Esophagus (tissue), 2 donors: ENCODE results near the gene P2RX6. TPM values are rescaled to one million over a fixed set of nuclear protein-coding genes. Genes with fewer than 3 reads are reported as not detected.
"Not testable (repeated sequence)": the region's sequence is repeated elsewhere in the genome, so short reads cannot be mapped to it uniquely, and the experiment has no call there.

ENCODE experiments used
- H3K27ac ChIP-seq, 2 donors: one replicate each; pipeline ENCODE4 v1.5.1; 2013; ENCODE audit warnings: low read depth in 2 of 2, mild to moderate bottlenecking in 2 of 2, inconsistent platforms in 1 of 2, low read length in 1 of 2, moderate library complexity in 1 of 2
- H3K27me3 ChIP-seq, 2 donors: one replicate each; pipeline ENCODE4 v1.6.1; 2013; ENCODE audit warnings: low read length in 2 of 2, control low read depth in 1 of 2, mild to moderate bottlenecking in 1 of 2; ENCODE audit not compliant: insufficient read depth in 2 of 2, control insufficient read depth in 1 of 2
- H3K36me3 ChIP-seq, 2 donors: one replicate each; pipeline ENCODE4 v1.6.1; 2013; ENCODE audit warnings: low read length in 1 of 2; ENCODE audit not compliant: control insufficient read depth in 2 of 2, insufficient read depth in 2 of 2
- H3K4me1 ChIP-seq, 2 donors: one replicate each; pipeline ENCODE4 v1.6.1; 2013; ENCODE audit warnings: low read length in 1 of 2; ENCODE audit not compliant: control insufficient read depth in 2 of 2, insufficient read depth in 2 of 2
- H3K4me3 ChIP-seq, 2 donors: one replicate each; pipeline ENCODE4 v1.5.1; 2013; ENCODE audit warnings: low read length in 2 of 2, mild to moderate bottlenecking in 2 of 2, low read depth in 1 of 2, moderate library complexity in 1 of 2
- H3K9me3 ChIP-seq, 2 donors: one replicate each; pipeline ENCODE4 v1.6.1; 2013; ENCODE audit warnings: mild to moderate bottlenecking in 2 of 2, low read depth in 1 of 2, low read length in 1 of 2, moderate library complexity in 1 of 2; ENCODE audit not compliant: control insufficient read depth in 2 of 2, insufficient read depth in 1 of 2
- WGBS, 2 donors: extraction: QIAGEN DNeasy Blood & Tissue Kit; methylation state at CpG; one replicate each; pipeline ENCODE4 v1.1.7; 2013; 5-methylcytosine and 5-hydroxymethylcytosine counted together
- polyA plus RNA-seq, 2 donors: library from polyadenylated mRNA; stranded (reverse); fragments of 200-250 nt; gene quantifications; one replicate each; pipeline ENCODE4 v1.2.3, GENCODE V29; 2013
- donor health status: healthy with polysubstance abuse.
- donor health status: Bipolar disorder and iron deficiency.

P2RX6 gene
- polyA plus RNA-seq, 2 donors, result 0.16 to 0.29 TPM

DNA sequence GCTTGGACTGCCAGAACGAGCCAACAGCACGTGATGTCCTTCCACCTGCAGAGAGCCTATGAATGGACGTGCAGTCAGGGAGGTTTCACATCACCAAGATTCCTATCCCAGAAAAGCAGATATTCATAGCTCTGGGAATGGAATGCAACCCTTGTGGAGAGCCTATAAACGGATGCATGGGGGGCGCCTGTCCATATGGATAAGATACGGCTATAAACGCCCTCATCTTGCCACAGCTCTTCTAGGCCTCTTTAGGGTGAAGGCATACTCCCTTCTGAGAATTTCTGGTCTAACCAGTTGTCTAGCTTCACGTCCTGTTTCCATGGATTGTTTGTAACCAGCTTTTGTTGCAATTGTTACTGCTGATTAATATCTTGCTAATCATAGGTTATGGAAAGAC, 56.8 kb downstream of the P2RX6 start:
- not testable (repeated sequence) for H3K36me3 ChIP-seq, H3K27ac ChIP-seq, H3K4me3 ChIP-seq, H3K9me3 ChIP-seq, H3K27me3 ChIP-seq
- 70% methylated on average over 8 of the region's 8 CpGs for WGBS, 2 donors
- H3K4me1 ChIP-seq, result peaks cover 3 to 17% of the 10 kb centered on the region in 2 donors

DNA sequence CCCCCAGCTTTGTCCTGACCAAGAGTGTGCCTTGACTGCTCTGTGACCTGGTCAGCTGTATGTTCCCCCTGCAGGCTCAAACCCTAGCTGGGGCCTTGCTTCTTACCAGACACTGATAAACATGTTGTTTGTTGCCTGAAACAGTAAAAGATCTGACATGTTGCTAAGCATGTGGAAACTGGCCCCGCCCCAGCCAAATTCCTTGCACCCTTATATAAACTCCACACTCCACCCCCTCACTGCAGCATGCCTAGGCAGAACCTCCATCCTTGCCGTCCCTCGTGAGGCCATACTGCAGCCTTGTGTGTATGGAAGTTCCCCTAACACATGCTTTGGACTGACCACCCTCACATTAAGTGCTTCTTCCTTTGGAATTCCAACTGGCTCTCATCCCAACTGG, 58.1 kb downstream of the P2RX6 start:
- Histone ChIP-seq H3K27me3 (no peaks in the 10 kb centered on the region), H3K27ac (peak overlapping the region in 1 of 2 donors; percentile 61), H3K4me1 (peaks cover 3 to 17% of the 10 kb centered on the region in 2 donors), H3K4me3 (no peak overlapping the region), H3K36me3 (no peaks in the 10 kb centered on the region), H3K9me3 (no peaks in the 10 kb centered on the region)
- 49 to 61% methylated on average over 3 of the region's 3 CpGs for WGBS, 2 donors

DNA sequence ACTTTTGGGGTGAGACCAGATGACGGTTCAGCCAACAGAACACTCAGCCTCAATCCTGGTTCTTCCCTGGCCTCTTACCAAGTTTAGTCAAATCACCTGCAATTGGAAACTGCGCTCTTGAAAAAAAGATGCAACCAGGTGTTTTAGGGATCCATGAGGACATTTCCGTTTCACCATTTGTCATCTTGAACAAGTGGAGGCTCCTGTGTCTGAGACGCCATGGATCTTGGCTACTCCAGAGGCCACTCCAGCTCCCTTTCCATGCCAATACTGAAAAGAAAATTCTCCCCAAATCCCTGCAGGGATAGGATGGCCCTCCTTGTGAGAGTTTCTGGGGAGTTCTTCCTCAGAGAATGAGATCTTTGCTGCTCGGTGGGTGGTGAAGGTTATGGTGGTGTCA, 58.5 kb downstream of the P2RX6 start:
- no peaks in the 10 kb centered on the region for H3K36me3 ChIP-seq
- H3K27ac ChIP-seq, result no peak overlapping the region
- H3K9me3 ChIP-seq, result no peaks in the 10 kb centered on the region
- H3K4me1 ChIP-seq, result peaks cover 3 to 17% of the 10 kb centered on the region in 2 donors
- 86 to 88% methylated on average over 5 of the region's 5 CpGs for WGBS, 2 donors
- H3K4me3 ChIP-seq, result no peak overlapping the region
- no peaks in the 10 kb centered on the region for H3K27me3 ChIP-seq

- WGBS, 2 donors, result 45% methylated on average over 7 of the region's 7 CpGs
- H3K27me3 ChIP-seq, result no peaks in the 10 kb centered on the region
- H3K4me1 ChIP-seq, result peaks cover 3 to 17% of the 10 kb centered on the region in 2 donors
- H3K9me3 ChIP-seq, result no peaks in the 10 kb centered on the region
- H3K27ac ChIP-seq, result no peak overlapping the region
- H3K36me3 ChIP-seq, result no peaks in the 10 kb centered on the region
- no peak overlapping the region for H3K4me3 ChIP-seq
Measured at GRCh38 chr22:21074102-21074715, 59.2 kb downstream of the P2RX6 start.

DNA sequence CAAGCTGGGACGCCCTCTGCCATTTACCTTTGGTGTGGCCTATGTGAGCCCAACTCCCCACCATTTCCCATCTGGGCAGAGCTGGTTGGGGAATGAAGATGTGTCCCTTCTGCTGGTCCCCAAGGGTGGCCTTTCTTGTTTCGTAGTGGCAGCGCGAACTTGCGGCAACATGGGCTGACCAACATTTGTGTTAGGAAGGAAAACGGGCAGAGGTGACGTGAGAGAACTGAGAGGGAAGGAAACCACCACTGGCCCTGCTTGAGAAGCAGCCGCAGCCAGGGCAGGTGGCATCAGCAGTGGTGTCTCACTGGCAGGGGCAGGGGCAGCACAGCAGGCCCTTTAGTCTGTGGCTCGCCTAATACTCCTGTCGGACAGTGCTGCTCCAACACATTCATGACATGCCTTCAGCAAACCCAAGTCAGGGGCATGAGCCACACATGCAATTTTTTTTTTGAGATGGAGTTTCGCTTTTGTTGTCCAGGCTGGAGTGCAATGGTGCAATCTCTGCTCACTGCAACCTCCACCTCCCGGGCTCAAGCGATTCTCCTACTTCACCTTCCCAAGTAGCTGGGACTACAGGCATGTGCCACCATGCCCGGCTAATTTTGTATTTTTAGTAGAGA, 60.7 kb downstream of the P2RX6 start:
- Histone ChIP-seq H3K4me3 (no peak overlapping the region), H3K27ac (no peak overlapping the region), H3K36me3 (no peaks in the 10 kb centered on the region), H3K27me3 (no peaks in the 10 kb centered on the region), H3K4me1 (peaks cover 3 to 17% of the 10 kb centered on the region in 2 donors), H3K9me3 (no peaks in the 10 kb centered on the region)
- 90 to 92% methylated on average over 14 of the region's 14 CpGs for WGBS, 2 donors

DNA sequence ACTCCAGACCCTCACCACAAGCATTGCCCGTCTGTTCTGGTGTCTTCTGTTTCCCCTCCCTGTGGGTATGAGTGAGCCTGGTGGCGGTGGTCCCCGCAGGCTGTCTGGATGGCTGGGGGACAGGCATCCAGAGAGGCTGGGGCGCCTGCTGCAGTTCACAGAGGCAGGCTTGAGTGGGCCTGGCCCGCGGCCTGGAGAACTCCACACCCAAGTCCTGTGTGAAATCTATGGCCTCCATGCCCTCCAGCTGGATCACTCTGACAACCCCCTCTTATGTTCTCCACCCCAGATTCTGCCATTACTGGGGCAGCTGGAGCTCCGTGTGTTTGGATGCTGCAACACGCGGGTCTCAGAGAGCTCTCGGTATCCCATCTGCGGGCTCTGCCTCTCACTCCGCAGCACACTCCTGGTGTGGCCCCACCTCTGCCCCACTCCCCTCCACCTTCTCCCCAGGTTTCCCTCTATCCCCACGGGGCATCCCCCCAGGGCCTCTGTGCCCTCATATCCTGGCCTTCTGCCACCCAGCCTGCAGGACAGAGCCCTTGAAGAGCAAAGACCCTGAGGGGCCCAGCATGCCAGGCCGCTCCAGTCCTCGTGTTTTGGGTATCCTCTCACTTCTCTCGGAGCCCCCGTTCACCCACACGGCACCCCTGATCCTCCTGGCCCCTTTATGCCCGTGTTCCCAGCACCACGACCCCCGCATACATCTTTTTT, 62.1 kb downstream of the P2RX6 start:
- H3K9me3 ChIP-seq, result no peaks in the 10 kb centered on the region
- H3K4me3 ChIP-seq, result no peak overlapping the region
- H3K27ac ChIP-seq, result no peak overlapping the region
- H3K4me1 ChIP-seq, result peaks cover 0 to 14% of the 10 kb centered on the region in 2 donors
- H3K36me3 ChIP-seq, result no peaks in the 10 kb centered on the region
- H3K27me3 ChIP-seq, result no peaks in the 10 kb centered on the region
- 83 to 88% methylated on average over 21 of the region's 21 CpGs for WGBS, 2 donors

Other genes with a start within 250 kb of the P2RX6 start
- under 1 TPM; 0.06 to 0.20 TPM for gene SERPIND1, start 241.1 kb upstream of the P2RX6 start, polyA plus RNA-seq
- 10 to 100 TPM; 21.4 to 22.8 TPM for gene PI4KA, start 156.4 kb upstream of the P2RX6 start, polyA plus RNA-seq
- 10 to 100 TPM; 13.1 to 22.0 TPM for gene SNAP29, start 156.2 kb upstream of the P2RX6 start, polyA plus RNA-seq
- gene CRKL, start 97.8 kb upstream of the P2RX6 start, polyA plus RNA-seq, result 10 to 100 TPM; 17.6 to 18.7 TPM
- gene AIFM3, start 47.9 kb upstream of the P2RX6 start, polyA plus RNA-seq, result 1 to 10 TPM; 1.1 to 1.7 TPM
- 10 to 100 TPM; 21.1 to 39.0 TPM for gene LZTR1, start 32.9 kb upstream of the P2RX6 start, polyA plus RNA-seq
- gene THAP7, start 13.0 kb upstream of the P2RX6 start, polyA plus RNA-seq, result 10 to 100 TPM; 21.0 to 28.2 TPM
- 1 to 10 TPM; 4.0 to 4.5 TPM for gene SLC7A4, start 17.4 kb downstream of the P2RX6 start, polyA plus RNA-seq
- gene LRRC74B, start 30.8 kb downstream of the P2RX6 start, polyA plus RNA-seq, result under 1 TPM; 0.08 to 0.22 TPM